D341Med (cell line): ENCODE data around the gene DDX5.
"Not testable (repeated sequence)": the region's sequence is repeated elsewhere in the genome, so short reads cannot be mapped to it uniquely, and the experiment has no call there.

Experiments used
- DNase-seq: peaks from one replicate; pipeline ENCODE4 v3.0.0; 2012; ENCODE audit warnings: low spot score

DDX5 gene

GRCh38 chr17:64492481-64493109 is 13.5 kb downstream of the DDX5 start:
- no peak for DNase-seq

DNA sequence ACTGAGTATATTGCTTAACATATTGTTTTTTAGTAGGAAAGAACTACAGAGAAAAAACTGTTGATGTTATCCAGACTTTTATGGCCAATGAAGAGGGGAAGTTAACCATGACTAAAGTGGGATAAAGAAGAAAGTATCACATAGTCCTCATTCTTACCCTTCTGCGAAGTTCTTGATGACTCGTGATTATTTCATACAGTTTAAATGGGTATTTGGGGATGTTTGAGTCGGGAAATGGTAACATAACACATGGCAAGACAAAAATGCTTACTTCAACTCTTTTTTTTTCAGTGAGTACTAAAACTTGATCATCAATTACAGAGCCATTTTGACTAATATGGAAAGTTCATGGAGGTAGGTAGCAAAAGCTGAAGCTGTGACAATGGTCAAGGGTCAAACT is 14.1 kb downstream of the DDX5 start:
- DNase-seq, result no peak

DNA sequence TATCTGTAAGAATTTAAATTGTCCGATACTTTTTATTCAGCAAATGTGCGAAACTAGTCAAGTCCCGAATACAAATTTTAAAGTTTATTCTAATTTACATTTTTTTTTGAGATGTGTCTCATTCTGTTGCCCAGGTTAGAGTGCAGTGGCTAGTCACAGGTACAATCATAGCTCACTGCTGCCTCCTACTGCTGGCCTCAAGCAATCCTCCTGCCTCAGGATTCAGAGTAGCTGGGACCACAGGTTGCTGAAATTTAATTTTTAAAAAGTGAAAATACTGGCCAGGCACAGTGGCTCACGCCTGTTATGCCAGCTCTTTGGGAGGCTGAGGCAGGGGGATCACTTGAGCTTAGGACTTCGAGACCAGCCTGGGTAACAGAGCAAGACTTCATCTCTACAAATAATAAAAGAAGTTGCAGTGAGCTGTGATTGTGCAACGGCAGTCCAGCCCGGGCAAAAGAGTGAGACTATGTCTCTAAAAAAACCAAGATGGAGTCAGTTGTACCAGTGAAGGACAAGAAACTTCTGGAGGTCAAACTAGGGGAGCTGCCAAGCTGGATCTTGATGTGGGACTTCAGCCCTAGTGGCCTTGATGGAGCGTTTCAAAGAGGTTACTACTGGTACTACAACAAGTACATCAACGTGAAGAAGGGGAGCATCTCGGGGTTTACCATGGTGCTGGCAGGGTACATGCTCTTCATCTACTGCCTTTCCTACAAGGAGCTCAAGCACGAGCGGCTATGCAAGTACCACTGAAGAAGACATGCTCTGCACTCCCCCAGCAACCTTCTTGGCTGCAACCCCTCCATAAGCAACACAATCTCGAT is 14.8 kb downstream of the DDX5 start:
- DNase-seq, result no peak

DNA sequence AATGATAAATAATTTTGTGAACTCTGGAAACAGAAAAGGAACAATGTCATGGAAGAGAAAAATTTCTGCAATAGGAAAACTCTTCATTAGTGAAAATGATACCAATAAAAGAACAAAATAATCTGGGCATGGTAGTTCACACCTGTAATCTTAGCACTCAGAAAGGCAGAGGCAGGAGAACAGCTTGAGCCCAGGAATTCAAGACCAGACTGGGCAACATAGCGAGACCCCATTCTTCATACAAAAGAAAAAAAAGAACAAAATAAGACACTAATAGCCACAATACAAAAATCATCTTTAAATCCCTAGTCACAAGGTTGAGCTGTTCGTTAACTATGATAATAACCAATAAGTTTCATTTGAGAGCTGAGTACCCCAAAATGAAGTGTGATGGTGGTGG is 17.8 kb downstream of the DDX5 start:
- DNase-seq, result no peak

DNA sequence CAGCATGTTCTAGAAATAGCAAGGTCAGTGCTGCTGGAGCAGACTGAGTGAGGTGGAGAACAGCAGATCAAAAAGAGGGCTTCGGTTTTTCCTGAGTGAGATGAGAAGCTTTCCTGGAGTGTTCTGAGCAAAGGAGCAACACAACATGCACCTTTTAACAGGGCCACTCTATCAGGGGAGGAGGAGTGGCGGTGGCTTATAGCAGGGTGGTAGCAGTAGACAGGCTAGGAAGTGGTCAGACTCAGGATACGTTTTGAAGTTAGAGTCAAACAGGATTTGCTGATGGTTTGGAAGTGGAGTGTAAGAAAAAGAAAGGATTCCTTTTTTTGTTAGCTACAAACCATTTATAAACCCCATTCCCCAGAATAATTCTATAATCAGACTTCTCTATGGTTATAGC is 21.7 kb downstream of the DDX5 start:
- DNase-seq, result no peak

DNA sequence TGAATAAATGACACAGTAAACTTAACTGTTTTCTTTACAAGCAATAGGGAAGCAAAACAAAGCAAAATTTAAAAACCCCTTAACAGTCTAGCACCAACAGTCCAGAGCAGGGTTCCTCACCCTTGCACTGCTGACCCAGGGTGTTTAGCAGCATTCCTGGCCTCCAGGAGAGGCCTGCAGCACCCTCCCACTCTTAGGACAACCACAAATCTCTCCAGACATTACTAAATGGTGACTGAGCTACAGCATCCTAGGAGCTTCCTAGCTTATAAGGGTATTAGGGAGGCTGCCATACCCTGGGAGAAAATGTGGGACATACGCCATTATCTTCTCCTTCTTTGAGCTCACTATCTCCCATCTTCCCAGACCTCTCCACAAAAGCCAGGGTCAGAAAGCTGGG is 25.1 kb downstream of the DDX5 start:
- no peak for DNase-seq

- DNase-seq, result no peak
Observed at GRCh38 chr17:64477849-64478248, 28.2 kb downstream of the DDX5 start.

DNA sequence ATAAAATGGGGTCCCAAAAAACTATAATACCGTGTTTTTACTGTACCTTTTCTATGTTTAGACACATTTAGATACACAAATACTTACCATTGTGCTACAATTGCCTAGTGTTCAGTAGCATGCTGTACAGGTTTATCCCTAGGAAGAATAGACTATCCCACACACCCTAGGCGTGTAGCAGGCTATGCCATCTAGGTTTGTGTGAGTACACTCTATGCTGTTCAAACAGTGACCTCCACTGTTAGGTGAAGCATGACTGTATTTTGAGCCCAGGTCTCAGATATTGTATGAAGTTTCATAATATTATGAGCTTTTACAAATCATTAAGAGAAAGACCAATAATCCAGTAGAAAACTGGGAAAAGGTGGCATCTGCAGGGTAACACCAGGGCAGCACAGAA is 33.5 kb downstream of the DDX5 start:
- no peak for DNase-seq

GRCh38 chr17:64471440-64471839 is 34.6 kb downstream of the DDX5 start:
- no peak for DNase-seq

GRCh38 chr17:64470625-64471024 is 35.5 kb downstream of the DDX5 start:
- no peak for DNase-seq

DNA sequence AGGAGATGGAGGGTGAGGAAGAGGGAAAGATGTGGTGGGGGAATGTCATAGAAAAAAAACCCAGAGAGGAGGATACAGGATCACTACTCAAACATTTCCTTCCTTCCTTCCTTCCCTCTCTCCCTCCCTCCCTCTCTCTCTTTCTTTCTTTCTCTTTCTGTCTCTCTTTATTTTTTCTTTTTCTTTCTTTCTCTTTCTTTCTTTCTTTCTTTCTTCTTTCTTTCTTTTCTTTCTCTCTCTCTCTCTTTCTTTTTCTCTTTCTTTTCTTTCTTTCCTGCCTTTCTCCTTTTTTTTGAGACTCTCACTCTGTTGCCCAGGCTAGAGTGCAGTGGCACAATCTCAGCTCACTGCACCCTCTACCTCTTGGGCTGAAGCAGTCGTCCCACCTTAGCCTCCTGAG is 39.3 kb downstream of the DDX5 start:
- not testable (repeated sequence) for DNase-seq

DNA sequence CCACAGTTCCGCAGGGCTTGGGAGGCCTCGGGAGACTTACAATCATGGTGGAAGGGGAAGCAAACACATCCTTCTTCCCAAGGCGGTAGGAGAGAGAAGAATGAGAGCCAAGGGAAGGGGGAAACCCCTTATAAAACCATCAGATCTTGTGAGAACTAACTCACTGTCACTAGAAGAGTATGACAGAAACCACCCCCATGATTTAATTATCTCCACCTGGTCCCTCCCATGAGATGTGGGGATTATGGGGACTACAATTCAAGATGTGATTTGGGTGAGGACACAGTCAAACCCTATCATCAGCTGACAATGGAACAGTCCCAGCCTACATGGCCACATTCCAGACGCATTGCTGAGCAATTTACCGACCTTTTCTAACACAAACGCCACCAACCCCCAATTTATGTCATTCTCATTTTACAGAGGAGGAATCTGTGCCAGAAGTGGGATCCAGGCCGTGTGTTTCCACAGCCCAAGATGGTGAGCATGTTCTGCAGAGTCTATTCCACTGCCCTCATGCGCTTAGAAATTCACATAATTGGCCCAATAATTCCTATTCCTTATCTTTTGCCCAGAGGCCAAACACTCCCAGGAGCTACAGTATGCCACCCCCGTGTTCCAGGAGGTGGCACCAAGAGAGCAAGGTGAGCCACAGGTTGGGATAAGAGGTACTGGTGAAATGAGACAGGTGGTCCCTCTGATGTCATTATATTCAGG is 39.9 kb downstream of the DDX5 start:
- no peak for DNase-seq

DNA sequence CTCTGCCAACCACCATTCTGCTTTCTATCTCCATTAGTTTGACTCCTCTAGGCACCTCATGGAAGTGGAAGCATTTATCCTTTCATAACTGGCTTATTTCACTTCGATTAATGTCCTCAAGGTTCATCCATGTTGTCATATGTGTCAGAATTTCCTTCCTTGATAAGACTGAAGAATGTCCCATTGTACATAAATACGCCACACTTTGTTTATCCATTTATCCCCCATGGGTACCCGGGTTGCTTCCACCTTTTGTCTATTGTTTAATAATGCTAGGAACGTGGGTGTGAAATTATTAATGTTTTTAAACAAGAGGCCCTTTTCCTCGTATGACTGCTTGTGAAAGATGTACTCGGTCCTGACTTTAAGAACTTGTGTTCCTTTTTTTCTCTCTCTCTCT is 44.3 kb downstream of the DDX5 start:
- DNase-seq, result no peak

- DNase-seq, result no peak
Observed at GRCh38 chr17:64460955-64461354, 45.1 kb downstream of the DDX5 start.

DNA sequence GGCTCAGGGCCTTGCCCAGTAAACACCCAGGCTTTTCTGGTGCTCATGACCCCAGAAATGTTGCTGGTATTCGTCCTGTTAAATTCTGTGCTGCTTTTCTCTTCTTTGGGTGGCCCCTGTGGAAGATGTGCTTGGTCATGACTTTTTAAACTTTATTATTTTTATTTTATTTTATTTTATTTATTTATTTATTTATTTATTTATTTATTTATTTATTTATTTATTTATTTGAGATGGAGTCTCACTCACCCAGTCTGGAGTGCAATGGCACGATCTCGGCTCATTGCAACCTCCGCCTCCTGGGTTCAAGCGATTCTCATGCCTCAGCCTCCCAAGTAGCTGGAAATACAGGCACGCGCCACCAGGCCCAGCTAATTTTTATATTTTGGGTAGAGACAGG is 46.3 kb downstream of the DDX5 start:
- not testable (repeated sequence) for DNase-seq

DNA sequence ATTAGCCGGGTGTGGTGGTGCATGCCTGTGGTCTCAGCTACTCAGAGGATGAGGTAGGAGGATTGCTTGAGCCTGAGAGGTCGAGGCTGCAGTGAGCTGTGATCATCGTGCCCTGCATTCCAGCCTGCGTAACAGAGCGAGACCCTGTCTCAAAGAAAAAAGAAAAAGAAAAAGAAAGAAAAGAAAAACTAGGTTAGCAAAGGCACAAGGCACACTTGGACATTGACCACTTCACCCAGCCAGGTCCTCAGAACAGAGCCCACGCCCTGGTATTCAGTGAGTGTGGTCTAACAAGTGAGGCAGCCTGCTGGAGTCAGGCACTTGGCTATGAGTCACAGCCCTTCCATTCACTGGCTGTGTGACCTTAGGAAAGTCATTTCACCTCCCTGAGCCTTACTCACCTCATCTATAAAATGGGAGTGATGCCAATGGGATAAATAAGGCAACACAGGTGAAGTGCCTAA is 46.8 kb downstream of the DDX5 start:
- DNase-seq, result no peak

DNA sequence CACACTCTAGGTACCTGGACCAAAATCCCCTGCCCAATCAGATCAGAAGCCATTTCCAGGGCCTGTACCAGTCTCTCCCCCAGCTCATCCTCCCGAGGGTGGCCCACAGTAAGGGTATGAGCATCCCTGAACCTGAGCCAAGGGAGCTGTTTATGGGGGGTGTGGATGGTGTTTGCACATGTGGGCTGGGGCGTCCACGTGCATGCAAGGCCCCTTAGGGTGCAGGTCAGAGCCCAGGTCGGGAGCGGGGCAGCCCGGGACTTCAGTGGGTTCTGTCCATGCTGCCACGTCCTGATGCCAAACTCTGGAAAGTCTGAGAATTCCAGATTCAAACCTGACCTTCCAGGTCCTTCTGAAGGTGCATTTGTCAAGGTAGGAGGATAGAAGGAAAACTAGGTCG is 47.3 kb downstream of the DDX5 start:
- no peak for DNase-seq

GRCh38 chr17:64457156-64457555 is 48.9 kb downstream of the DDX5 start:
- no peak for DNase-seq

DNA sequence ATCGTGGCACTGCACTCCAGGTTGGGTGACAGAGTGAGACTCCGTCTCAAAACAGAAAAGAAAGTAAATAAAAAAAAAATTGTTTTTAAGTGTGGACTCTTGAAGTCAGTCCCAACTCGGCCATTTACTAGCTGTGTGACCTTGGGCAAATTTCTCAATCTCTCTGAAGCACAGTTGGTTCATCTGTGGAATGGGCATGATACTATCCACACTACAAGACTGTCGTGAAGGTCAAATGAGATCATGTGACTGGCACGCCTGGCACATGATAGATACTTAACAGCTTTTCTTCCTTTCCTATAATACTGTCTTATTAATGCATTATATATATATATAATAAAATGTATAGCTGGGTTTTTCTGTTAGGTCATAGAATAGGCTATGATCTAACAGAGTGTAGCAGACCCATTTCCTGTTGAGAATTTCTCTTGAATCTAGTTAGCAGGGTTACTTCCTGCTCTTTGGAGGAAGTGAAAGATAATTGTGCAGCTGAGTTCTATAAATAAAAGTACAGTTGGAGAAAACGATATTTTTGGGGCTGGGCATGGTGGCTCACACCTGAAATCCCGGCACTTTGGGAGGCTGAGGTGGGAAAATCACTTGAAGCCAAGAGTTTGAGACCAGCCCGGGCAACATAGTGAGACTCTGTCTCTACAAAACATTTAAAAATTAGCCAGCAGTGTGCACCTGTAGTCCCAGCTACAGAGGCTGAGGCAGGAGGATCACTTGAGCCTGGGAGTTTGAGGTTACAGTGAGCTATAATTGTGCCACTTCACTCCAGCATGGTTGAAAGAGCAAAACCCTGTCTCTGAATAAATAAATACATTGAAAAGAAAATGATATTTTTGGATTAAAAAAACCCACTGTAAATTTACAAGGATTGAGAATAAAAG is 49.9 kb downstream of the DDX5 start:
- no peak for DNase-seq

GRCh38 chr17:64449545-64449944 is 56.5 kb downstream of the DDX5 start:
- no peak for DNase-seq

DNA sequence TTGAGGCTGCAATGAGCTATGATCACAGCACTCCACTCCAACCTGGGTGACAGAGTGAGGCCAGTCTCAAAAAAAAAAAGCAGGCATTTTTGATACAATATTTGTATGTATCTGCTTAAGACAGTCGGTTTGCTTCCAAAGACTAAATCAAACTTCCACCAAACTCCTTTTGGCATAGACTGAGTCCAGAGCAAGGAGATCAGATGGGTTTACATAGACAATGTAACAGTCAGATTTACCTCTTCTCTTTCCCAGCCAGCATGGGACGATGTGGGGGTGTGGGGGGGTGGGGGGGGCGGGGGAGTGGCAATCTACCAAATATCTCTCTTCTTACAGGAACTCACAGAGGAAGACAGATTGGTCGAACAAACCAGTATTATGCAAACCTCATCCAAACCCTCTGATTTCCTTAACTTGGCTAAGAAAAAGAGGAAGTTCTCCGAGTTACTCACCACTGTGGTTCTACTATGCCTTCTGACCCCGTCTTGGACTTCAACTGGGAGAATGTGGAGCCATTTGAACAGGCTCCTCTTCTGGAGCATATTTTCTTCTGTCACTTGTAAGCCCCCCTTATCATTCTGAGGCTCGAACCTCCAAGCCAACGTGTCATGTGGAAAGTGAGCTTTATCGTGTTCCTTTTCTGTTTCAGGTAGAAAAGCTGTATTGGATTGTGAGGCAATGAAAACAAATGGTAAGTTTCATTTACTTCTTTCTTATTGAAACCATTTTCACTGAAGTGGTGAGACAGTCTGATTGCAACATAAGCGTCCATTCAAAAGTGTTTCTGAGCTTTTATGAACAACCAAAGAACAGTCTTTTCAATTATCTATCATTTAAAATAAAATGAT is 57.2 kb downstream of the DDX5 start, which contains the start of gene MILR1:
MILR1 (plus strand) TSS at position 451 of the 848 bp plus-strand sequence; CDS start at position 505, 54 bp downstream.
- no peak for DNase-seq
